ENCODE data around the gene ARIH1. TPM values are rescaled to one million over a fixed set of nuclear protein-coding genes. Genes with fewer than 3 reads are reported as not detected.
A peak's percentile ranks its signal among the peaks of the same experiment; 100 is the strongest.
"Not testable (repeated sequence)": the region's sequence is repeated elsewhere in the genome, so short reads cannot be mapped to it uniquely, and the experiment has no call there.

The ARIH1 gene
- 100 to 1,000 TPM; 142 to 185 TPM for total RNA-seq

GRCh38 chr15:72473614-72474465, at the start of gene ARIH1:
TSS of gene ARIH1 (plus strand) at chr15:72474330. CDS start at chr15:72474640, 310 bp downstream.
- H3K9me3 Mint-ChIP-seq = no peaks in the 10 kb centered on the region
- DNase-seq (ENCODE audit: low spot score in 2 of 2) (peak; percentile 93 to 97), ATAC-seq (peak; percentile 90)
- H3K36me3 Mint-ChIP-seq = peaks cover 13 to 32% of the 10 kb centered on the region in 2 donors
- peak within 1 kb of the TSS; percentile 99 to 100 for H3K27ac Mint-ChIP-seq

GRCh38 chr15:72426753-72427152, 47.4 kb upstream of the ARIH1 start:
- no peak for ATAC-seq
- DNase-seq (ENCODE audit: low spot score in 2 of 2) = no peak
- Mint-ChIP-seq H3K27ac (no peak overlapping the region), H3K36me3 (peaks cover 6% of the 10 kb centered on the region in 2 donors), H3K9me3 (peaks cover 13 to 21% of the 10 kb centered on the region in 2 donors)

GRCh38 chr15:72437650-72438316, 36.3 kb upstream of the ARIH1 start:
- ATAC-seq (no peak), DNase-seq (ENCODE audit: low spot score in 2 of 2) (no peak)
- Mint-ChIP-seq H3K9me3 (peaks cover 12 to 13% of the 10 kb centered on the region in 2 donors), H3K36me3 (peaks cover 15 to 17% of the 10 kb centered on the region in 2 donors), H3K27ac (no peak overlapping the region)

GRCh38 chr15:72442848-72443247, 31.3 kb upstream of the ARIH1 start:
- ATAC-seq; DNase-seq (ENCODE audit: low spot score in 2 of 2); H3K27ac Mint-ChIP-seq; H3K9me3 Mint-ChIP-seq; H3K36me3 Mint-ChIP-seq: not testable (repeated sequence)

GRCh38 chr15:72445426-72445825, 28.7 kb upstream of the ARIH1 start:
- no peaks in the 10 kb centered on the region for H3K9me3 Mint-ChIP-seq
- ATAC-seq (no peak), DNase-seq (ENCODE audit: low spot score in 2 of 2) (no peak)
- no peak overlapping the region for H3K27ac Mint-ChIP-seq
- no peaks in the 10 kb centered on the region for H3K36me3 Mint-ChIP-seq

GRCh38 chr15:72450805-72451204, 23.3 kb upstream of the ARIH1 start:
- ATAC-seq = no peak
- Mint-ChIP-seq H3K27ac (no peak overlapping the region), H3K9me3 (no peaks in the 10 kb centered on the region), H3K36me3 (no peaks in the 10 kb centered on the region)
- no peak for DNase-seq (ENCODE audit: low spot score in 2 of 2)

GRCh38 chr15:72451224-72451623, 22.9 kb upstream of the ARIH1 start:
- Mint-ChIP-seq H3K36me3 (no peaks in the 10 kb centered on the region), H3K9me3 (no peaks in the 10 kb centered on the region), H3K27ac (no peak overlapping the region)
- no peak for DNase-seq (ENCODE audit: low spot score in 2 of 2)
- no peak for ATAC-seq

- H3K9me3 Mint-ChIP-seq = no peaks in the 10 kb centered on the region
- no peaks in the 10 kb centered on the region for H3K36me3 Mint-ChIP-seq
- no peak for ATAC-seq
- no peak for DNase-seq (ENCODE audit: low spot score in 2 of 2)
- no peak overlapping the region for H3K27ac Mint-ChIP-seq
Measured at GRCh38 chr15:72456684-72457083, 17.4 kb upstream of the ARIH1 start.

GRCh38 chr15:72460402-72460801, 13.7 kb upstream of the ARIH1 start:
- Mint-ChIP-seq H3K9me3 (no peaks in the 10 kb centered on the region), H3K27ac (peak overlapping the region in 1 of 2 donors; percentile 10), H3K36me3 (no peaks in the 10 kb centered on the region)
- ATAC-seq (no peak), DNase-seq (ENCODE audit: low spot score in 2 of 2) (no peak)

GRCh38 chr15:72463702-72464101, 10.4 kb upstream of the ARIH1 start:
- ATAC-seq = no peak
- no peak for DNase-seq (ENCODE audit: low spot score in 2 of 2)
- Mint-ChIP-seq H3K36me3 (no peaks in the 10 kb centered on the region), H3K27ac (no peak overlapping the region), H3K9me3 (no peaks in the 10 kb centered on the region)

- no peak for DNase-seq (ENCODE audit: low spot score in 2 of 2)
- Mint-ChIP-seq H3K36me3 (no peaks in the 10 kb centered on the region), H3K27ac (no peak overlapping the region), H3K9me3 (no peaks in the 10 kb centered on the region)
- no peak for ATAC-seq
Measured at GRCh38 chr15:72464251-72464650, 9.9 kb upstream of the ARIH1 start.

- H3K27ac Mint-ChIP-seq = no peak overlapping the region
- DNase-seq (ENCODE audit: low spot score in 2 of 2) (no peak), ATAC-seq (no peak)
- H3K36me3 Mint-ChIP-seq = no peaks in the 10 kb centered on the region
- H3K9me3 Mint-ChIP-seq = no peaks in the 10 kb centered on the region
Measured at GRCh38 chr15:72468103-72468502, 6.0 kb upstream of the ARIH1 start.

- no peaks in the 10 kb centered on the region for H3K9me3 Mint-ChIP-seq
- no peak for ATAC-seq
Measured at GRCh38 chr15:72472992-72473610, 1.0 kb upstream of the ARIH1 start.

GRCh38 chr15:72474466-72474911, 359 bp downstream of the ARIH1 start:
- H3K36me3 Mint-ChIP-seq = peaks cover 13 to 38% of the 10 kb centered on the region in 2 donors
- ATAC-seq (peak; percentile 20 to 22), DNase-seq (ENCODE audit: low spot score in 2 of 2) (peak in 1 of 2 donors; percentile 59)
- H3K27ac Mint-ChIP-seq = peak overlapping the region; percentile 99 to 100
- no peaks in the 10 kb centered on the region for H3K9me3 Mint-ChIP-seq

More at GRCh38 chr15:72472992-72473610, 1.0 kb upstream of the ARIH1 start:
- H3K27ac Mint-ChIP-seq = peak overlapping the region; percentile 99 to 100
- H3K36me3 Mint-ChIP-seq = peaks cover 13 to 24% of the 10 kb centered on the region in 2 donors
- DNase-seq (ENCODE audit: low spot score in 2 of 2) = no peak

GRCh38 chr15:72474912-72475628, 940 bp downstream of the ARIH1 start:
- H3K36me3 Mint-ChIP-seq = peaks cover 13 to 39% of the 10 kb centered on the region in 2 donors

GRCh38 chr15:72475674-72476073, 1.5 kb downstream of the ARIH1 start:
- Mint-ChIP-seq H3K9me3 (no peaks in the 10 kb centered on the region), H3K27ac (peak overlapping the region; percentile 98 to 100), H3K36me3 (peaks cover 13 to 42% of the 10 kb centered on the region in 2 donors)
- ATAC-seq = no peak
- DNase-seq (ENCODE audit: low spot score in 2 of 2) = no peak

More at GRCh38 chr15:72474912-72475628, 940 bp downstream of the ARIH1 start:
- peak; percentile 77 to 79 for DNase-seq (ENCODE audit: low spot score in 2 of 2)
- peak overlapping the region; percentile 98 to 100 for H3K27ac Mint-ChIP-seq
- no peaks in the 10 kb centered on the region for H3K9me3 Mint-ChIP-seq
- peak; percentile 58 to 71 for ATAC-seq
